GM06990 (cell line): Measurements from ENCODE around the gene GABRQ.
A peak's percentile ranks its signal among the peaks of the same experiment; 100 is the strongest.

Experiments
- DNase-seq: peaks from one replicate; pipeline ENCODE4 v3.0.0-alpha.2; 2011; ENCODE audit not compliant: insufficient read length; ENCODE audit errors: extremely low read depth
- H3K27me3 ChIP-seq: replicated peaks from 2 replicates; pipeline ENCODE4 v1.6.0; 2011; ENCODE audit warnings: low read length; ENCODE audit not compliant: control insufficient read depth, insufficient read depth
- H3K36me3 ChIP-seq: 2 replicates; pipeline ENCODE4 v1.5.1; 2011; ENCODE audit warnings: low read length; ENCODE audit not compliant: control insufficient read depth, insufficient read depth
- H3K4me3 ChIP-seq: replicated peaks from 2 replicates; pipeline ENCODE4 v1.5.1; 2011; ENCODE audit warnings: low read depth, mild to moderate bottlenecking, control low read depth, low read length
- TF ChIP-seq, protein P1 (sequence below): IDR thresholded peaks from 2 replicates; pipeline ENCODE4 v1.5.1; 2011; ENCODE audit warnings: low read length, control low read depth, mild to moderate bottlenecking, inconsistent platforms; ENCODE audit not compliant: insufficient read depth, poor library complexity, severe bottlenecking

Gene GABRQ

DNA sequence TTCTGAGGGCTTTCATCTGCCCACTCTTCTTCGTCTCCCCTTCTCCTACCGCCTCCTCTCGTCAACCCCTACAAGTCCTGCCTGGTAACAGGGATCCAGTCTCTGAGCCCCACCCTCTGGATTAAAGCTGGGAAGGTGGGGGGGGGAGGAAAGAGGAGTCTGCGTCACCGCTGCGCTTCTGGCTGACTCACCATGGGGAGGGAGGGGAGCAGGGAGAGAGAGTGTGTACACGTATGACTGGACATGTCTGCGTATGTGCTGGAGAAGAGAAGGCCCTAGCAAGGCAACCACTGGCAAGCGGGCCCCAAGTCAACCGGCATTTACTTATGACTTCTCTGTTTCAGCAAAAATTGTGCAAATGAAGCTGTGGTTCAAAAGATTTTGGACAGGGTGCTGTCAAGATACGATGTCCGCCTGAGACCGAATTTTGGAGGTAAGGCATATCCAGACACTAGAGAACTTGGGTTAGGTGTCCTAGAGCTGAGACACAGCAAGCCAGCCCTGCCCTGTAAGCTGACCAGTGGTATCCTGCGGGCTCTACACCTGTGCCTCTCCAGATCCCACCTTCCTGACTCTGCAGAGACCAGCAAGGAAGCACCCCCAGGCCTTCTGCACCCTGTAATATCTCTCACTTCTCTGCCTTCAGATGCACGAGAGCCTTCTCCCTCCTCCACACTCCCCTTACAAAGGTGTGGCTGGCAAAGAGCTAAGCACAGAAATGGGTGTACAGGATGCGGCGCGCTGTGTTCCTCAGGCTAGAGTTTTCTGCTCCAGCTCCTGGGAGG, 2.5 kb downstream of the GABRQ start:
- DNase-seq, result no peak
- H3K36me3 ChIP-seq, result no peaks in the 10 kb centered on the region
- TF ChIP-seq, protein P1, sequence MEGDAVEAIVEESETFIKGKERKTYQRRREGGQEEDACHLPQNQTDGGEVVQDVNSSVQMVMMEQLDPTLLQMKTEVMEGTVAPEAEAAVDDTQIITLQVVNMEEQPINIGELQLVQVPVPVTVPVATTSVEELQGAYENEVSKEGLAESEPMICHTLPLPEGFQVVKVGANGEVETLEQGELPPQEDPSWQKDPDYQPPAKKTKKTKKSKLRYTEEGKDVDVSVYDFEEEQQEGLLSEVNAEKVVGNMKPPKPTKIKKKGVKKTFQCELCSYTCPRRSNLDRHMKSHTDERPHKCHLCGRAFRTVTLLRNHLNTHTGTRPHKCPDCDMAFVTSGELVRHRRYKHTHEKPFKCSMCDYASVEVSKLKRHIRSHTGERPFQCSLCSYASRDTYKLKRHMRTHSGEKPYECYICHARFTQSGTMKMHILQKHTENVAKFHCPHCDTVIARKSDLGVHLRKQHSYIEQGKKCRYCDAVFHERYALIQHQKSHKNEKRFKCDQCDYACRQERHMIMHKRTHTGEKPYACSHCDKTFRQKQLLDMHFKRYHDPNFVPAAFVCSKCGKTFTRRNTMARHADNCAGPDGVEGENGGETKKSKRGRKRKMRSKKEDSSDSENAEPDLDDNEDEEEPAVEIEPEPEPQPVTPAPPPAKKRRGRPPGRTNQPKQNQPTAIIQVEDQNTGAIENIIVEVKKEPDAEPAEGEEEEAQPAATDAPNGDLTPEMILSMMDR, result no peak
- no peaks in the 10 kb centered on the region for H3K27me3 ChIP-seq
- no peak overlapping the region for H3K4me3 ChIP-seq

GRCh38 chrX:152641256-152641875, 3.7 kb downstream of the GABRQ start:
- DNase-seq, result no peak
- TF ChIP-seq, protein P1, result no peak
- Histone ChIP-seq H3K36me3 (no peaks in the 10 kb centered on the region), H3K27me3 (no peaks in the 10 kb centered on the region), H3K4me3 (no peak overlapping the region)

DNA sequence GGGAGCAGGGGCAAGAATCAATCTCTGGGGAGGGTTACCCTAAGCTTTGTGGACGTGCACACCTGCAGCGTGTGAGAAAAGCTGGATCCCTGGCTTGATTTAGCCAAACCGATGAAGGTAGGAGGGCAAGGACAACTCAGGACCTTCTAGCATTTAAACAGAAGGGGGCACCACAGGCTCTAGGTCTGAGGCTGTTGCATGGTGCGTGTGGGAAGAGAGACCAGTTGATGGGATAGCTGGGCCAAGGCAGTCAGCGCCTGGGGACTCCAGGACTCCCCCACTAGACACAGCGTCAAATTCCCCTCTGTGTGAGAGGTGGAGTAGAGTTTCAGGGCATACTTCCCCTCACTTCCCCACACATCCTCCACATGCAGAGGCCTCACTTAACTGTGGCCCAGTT, 4.3 kb downstream of the GABRQ start:
- TF ChIP-seq, protein P1, result peak; percentile 16
- Histone ChIP-seq H3K36me3 (no peaks in the 10 kb centered on the region), H3K4me3 (no peak overlapping the region), H3K27me3 (no peaks in the 10 kb centered on the region)
- no peak for DNase-seq

DNA sequence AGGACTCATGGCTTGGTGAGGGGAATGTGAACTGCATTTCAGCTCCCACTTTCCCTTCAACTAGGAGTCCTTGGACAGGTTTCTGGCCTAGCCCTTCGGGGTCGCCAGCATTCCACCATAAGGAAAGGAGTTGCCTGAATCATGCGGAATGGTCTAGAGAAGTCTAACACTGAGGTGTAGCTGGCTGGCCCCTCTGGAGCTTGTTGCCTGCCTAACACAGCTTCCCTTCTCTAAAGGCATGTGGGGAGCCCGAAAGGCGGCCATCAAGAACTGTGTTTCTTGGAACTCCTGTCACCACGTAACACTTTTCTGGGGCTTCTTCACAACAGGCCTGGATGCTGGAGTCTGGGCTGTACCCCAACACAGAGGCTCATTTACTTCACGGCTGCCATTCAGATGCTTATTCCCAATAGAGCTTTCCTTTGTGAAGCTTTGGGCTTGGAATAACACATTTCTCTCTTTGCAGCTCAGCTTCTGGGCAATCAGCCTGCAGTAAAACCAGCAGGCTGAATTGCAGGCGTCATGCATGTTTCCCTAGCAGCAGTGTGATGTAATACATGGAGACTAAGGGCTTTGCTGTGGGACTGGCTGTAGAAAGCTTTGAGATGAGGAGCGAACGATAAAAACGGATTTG, 5.4 kb downstream of the GABRQ start:
- Histone ChIP-seq H3K36me3 (no peaks in the 10 kb centered on the region), H3K4me3 (no peak overlapping the region), H3K27me3 (no peaks in the 10 kb centered on the region)
- no peak for DNase-seq
- TF ChIP-seq, protein P1, result no peak

DNA sequence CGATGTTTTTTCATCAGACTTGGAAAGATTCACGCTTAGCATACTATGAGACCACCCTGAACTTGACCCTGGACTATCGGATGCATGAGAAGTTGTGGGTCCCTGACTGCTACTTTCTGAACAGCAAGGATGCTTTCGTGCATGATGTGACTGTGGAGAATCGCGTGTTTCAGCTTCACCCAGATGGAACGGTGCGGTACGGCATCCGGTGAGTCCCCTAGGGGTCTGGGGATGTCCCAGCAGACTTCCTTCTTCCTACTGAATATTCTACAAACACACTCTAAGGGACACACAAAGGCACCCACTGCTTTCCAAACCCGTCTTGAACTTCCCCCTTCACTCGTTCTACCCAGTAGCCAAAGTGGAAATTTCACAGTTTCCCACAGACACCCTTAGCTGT, 9.3 kb downstream of the GABRQ start:
- TF ChIP-seq, protein P1, result no peak
- Histone ChIP-seq H3K36me3 (no peaks in the 10 kb centered on the region), H3K4me3 (no peak overlapping the region), H3K27me3 (no peaks in the 10 kb centered on the region)
- no peak for DNase-seq
